GM12874 (cell line): ENCODE results near the gene PLA2G4C.

Source experiments
- TF ChIP-seq, protein P1 (sequence below): IDR thresholded peaks from 2 replicates; pipeline ENCODE4 v1.5.1; 2011; ENCODE audit warnings: low read depth, mild to moderate bottlenecking, control low read depth, low read length, moderate library complexity; ENCODE audit not compliant: insufficient read depth

PLA2G4C gene

GRCh38 chr19:48121909-48122371 lies 11.3 kb upstream of the PLA2G4C start:
- TF ChIP-seq, protein P1, sequence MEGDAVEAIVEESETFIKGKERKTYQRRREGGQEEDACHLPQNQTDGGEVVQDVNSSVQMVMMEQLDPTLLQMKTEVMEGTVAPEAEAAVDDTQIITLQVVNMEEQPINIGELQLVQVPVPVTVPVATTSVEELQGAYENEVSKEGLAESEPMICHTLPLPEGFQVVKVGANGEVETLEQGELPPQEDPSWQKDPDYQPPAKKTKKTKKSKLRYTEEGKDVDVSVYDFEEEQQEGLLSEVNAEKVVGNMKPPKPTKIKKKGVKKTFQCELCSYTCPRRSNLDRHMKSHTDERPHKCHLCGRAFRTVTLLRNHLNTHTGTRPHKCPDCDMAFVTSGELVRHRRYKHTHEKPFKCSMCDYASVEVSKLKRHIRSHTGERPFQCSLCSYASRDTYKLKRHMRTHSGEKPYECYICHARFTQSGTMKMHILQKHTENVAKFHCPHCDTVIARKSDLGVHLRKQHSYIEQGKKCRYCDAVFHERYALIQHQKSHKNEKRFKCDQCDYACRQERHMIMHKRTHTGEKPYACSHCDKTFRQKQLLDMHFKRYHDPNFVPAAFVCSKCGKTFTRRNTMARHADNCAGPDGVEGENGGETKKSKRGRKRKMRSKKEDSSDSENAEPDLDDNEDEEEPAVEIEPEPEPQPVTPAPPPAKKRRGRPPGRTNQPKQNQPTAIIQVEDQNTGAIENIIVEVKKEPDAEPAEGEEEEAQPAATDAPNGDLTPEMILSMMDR = no peak

DNA sequence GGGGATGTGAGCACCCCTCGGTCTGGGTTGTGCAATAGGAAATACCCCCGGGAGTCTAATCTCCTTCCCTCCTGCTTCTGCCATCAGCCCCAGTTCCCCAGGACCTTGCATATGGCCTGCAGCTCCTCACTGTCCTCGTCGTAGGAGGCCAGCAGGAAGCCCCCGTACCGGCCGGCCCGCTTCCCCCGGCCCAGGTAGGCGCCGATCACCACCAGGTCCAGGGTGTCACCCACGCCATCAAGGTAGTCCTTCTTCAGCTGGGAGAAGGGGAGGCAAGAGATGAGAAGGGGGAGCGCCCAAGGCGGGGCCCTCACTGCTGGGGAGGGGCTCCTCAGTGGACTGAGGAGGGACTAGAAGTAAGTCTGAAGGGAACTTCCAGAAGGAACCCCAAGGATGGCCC lies 10.4 kb upstream of the PLA2G4C start:
- TF ChIP-seq, protein P1 = no peak

- TF ChIP-seq, protein P1 = no peak
These were observed 9.9 kb upstream of the PLA2G4C start for GRCh38 chr19:48120505-48120904.

DNA sequence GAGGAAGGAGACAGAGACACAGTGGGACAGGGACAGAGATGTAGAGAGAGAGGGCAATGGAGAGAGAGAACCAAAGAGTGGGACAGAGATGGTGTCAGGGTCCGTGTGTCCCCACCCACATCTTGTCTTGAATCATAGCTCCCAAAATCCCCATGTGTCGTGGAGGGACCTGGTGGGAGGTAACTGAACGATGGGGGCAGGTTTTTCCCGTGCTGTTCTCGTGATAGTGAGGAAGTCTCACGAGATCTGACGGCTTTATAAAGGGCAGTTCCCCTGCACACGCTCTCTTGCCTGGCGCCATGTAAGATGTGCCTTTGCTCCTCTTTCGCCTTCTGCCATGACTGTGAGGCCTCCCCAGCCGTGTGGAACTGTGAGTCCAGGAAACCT lies 7.5 kb upstream of the PLA2G4C start:
- TF ChIP-seq, protein P1 = no peak

GRCh38 chr19:48117515-48118130 lies 7.0 kb upstream of the PLA2G4C start:
- TF ChIP-seq, protein P1 = no peak

GRCh38 chr19:48113190-48113917 lies 2.7 kb upstream of the PLA2G4C start:
- TF ChIP-seq, protein P1 = no peak

GRCh38 chr19:48111280-48111679 lies 663 bp upstream of the PLA2G4C start:
- TF ChIP-seq, protein P1 = no peak
